SJCRH30 (cell line): Measurements from ENCODE around the gene COX19. TPM values are rescaled to one million over a fixed set of nuclear protein-coding genes. Genes with fewer than 3 reads are reported as not detected.

ENCODE experiments used
- DNase-seq, 2 experiments: peaks; one replicate each; pipeline ENCODE4 v3.0.0-alpha.2; 2015 to 2020
- H3K27ac ChIP-seq: fragments of 250-450 bp; sonication (Bioruptor Pico); 2 replicates; pipeline ENCODE4 v1.5.1; 2020; ENCODE audit warnings: mild to moderate bottlenecking, moderate library complexity
- H3K27me3 ChIP-seq: fragments of 250-450 bp; sonication (Bioruptor Pico); 2 replicates; pipeline ENCODE4 v1.5.1; 2020; ENCODE audit warnings: mild to moderate bottlenecking, moderate library complexity
- H3K36me3 ChIP-seq: fragments of 250-450 bp; sonication (Bioruptor Pico); 2 replicates; pipeline ENCODE4 v1.5.1; 2020; ENCODE audit warnings: mild to moderate bottlenecking, moderate library complexity
- H3K4me1 ChIP-seq: fragments of 250-450 bp; sonication (Bioruptor Pico); 2 replicates; pipeline ENCODE4 v1.5.1; 2020; ENCODE audit warnings: mild to moderate bottlenecking, moderate library complexity
- H3K4me3 ChIP-seq: fragments of 250-450 bp; sonication (Bioruptor Pico); 2 replicates; pipeline ENCODE4 v1.5.1; 2020; ENCODE audit warnings: mild to moderate bottlenecking, moderate library complexity
- H3K9me3 ChIP-seq: fragments of 250-450 bp; sonication (Bioruptor Pico); replicated peaks from 2 replicates; pipeline ENCODE4 v1.5.1; 2020; ENCODE audit warnings: mild to moderate bottlenecking, moderate library complexity
- total RNA-seq: library from RNA; depleted of rRNA; stranded (reverse); fragments of >200 nt; shearing (Covaris generic); gene quantifications from 2 replicates; pipeline ENCODE4 v1.2.3, GENCODE V29; 2014

COX19 gene
- total RNA-seq, 1 experiment from 2014 or later: 8.6 TPM

DNA sequence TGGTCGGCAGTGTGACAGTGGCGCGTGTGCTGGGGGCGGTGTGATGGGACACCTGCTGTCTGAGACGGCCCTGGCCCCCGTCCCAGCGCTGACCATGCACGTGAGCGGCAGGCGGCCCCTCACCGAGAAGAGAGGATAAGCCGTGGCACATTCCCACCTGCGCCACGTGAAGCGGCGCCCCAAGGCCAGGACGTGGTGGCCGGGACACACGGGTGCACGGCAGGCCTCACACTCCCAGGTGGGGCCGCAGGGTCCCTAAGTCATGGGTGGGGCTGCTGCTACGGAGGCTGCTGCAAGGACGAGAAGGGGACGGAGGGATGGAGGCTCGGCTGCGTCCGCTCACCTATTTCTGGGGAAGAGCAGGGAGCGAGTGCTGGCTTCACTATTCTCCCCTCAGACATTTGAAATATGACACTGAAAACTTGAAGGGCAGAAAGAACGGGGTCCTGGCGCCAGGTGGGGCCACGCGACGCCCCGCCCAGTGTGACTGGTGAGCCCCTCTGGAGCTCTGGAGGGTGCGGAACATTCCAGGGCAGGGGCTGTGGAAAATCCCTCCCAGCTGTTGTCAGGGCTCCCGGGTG, 15.1 kb upstream of the COX19 start:
- Histone ChIP-seq H3K36me3 (no peaks in the 10 kb centered on the region), H3K4me3 (no peak overlapping the region), H3K27me3 (no peaks in the 10 kb centered on the region), H3K9me3 (no peaks in the 10 kb centered on the region), H3K27ac (no peak overlapping the region), H3K4me1 (no peaks in the 10 kb centered on the region; the same call in 1 of the 2 replicates)
- DNase-seq: no peak

DNA sequence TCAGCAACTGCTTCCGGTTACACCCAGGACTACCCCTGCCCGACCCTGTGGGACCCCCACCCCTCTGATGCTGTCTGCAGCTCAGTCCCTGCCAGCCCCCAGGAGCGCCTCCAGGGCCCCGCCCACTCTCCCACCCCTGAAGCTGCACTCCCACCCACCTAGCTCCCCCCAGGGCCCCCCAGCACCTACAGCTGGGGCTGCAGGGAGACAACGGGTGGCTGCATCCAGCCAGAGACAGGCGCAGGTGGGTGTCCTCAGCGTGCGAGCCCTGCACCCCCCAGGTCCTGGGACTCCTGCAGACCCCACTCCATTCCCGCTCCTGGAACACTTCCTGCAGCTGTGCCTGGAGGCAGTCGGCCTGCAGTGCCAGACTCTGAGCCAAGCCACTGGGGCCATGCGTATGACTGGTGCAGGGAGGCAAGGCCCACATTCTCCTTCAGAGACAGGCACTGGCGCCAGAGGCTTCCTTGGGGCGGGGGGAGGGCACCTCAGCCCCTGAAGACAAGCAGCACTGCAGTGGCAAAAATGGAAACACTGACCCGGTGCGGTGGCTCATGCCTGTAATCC, 13.7 kb upstream of the COX19 start:
- H3K9me3 ChIP-seq: no peaks in the 10 kb centered on the region
- no peaks in the 10 kb centered on the region for H3K36me3 ChIP-seq
- H3K27ac ChIP-seq: no peak overlapping the region
- H3K4me1 ChIP-seq: no peaks in the 10 kb centered on the region; the same call in 1 of the 2 replicates
- no peak overlapping the region for H3K4me3 ChIP-seq
- no peak for DNase-seq
- no peaks in the 10 kb centered on the region for H3K27me3 ChIP-seq

DNA sequence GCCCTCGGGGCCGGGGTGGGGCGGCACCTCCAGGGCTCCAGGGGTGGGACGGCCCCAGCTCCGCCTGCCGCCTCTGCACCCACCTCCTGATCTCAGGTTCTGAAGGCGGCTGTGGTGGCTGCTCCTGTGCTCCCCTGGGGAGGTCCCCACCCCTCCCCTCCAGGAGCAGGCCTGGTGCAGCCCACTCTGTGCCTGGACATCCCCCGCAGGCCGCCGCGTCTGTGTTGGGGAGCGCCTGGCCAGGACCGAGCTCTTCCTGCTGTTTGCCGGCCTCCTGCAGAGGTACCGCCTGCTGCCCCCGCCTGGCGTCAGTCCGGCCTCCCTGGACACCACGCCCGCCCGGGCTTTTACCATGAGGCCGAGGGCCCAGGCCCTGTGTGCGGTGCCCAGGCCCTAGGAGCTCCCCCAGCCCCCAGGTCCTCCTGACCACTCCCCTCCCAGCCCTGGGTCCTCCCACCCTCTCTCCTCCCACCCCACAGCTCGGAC, 13.1 kb upstream of the COX19 start:
- peak; percentile 34 to 38 for DNase-seq
- no peaks in the 10 kb centered on the region; the same call in 1 of the 2 replicates for H3K4me1 ChIP-seq
- peak overlapping the region; percentile 12; the same call in 1 of the 2 replicates for H3K4me3 ChIP-seq

DNA sequence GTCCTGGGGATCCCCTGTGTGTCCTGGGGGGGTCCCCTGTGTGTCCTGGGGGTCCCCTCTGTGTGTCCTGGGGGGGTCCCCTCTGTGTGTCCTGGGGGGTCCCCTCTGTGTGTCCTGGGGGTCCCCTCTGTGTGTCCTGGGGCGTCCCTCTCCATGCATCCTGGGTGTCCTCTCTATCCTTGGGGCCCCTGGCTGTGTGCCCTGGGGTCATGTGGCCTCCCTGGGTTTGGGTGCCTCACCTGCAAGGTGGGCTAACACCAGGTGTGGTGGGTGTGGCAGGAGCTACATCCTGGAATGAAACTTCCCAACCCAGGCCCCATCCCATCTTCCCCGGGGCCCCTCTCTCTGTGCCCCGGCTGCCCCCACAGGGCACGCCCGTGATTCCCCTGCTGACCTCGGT, 12.6 kb upstream of the COX19 start:
- Histone ChIP-seq H3K4me1 (no peaks in the 10 kb centered on the region; the same call in 1 of the 2 replicates), H3K9me3 (no peaks in the 10 kb centered on the region), H3K27ac (no peak overlapping the region), H3K36me3 (no peaks in the 10 kb centered on the region), H3K4me3 (no peak overlapping the region), H3K27me3 (peaks cover 5% of the 10 kb centered on the region; the same call in 1 of the 2 replicates)
- DNase-seq: no peak

More for the DNA sequence above, 13.1 kb upstream of the COX19 start:
- no peak overlapping the region for H3K27ac ChIP-seq
- H3K36me3 ChIP-seq: no peaks in the 10 kb centered on the region
- H3K9me3 ChIP-seq: no peaks in the 10 kb centered on the region
- H3K27me3 ChIP-seq: peaks cover under 1% of the 10 kb centered on the region; the same call in 1 of the 2 replicates

DNA sequence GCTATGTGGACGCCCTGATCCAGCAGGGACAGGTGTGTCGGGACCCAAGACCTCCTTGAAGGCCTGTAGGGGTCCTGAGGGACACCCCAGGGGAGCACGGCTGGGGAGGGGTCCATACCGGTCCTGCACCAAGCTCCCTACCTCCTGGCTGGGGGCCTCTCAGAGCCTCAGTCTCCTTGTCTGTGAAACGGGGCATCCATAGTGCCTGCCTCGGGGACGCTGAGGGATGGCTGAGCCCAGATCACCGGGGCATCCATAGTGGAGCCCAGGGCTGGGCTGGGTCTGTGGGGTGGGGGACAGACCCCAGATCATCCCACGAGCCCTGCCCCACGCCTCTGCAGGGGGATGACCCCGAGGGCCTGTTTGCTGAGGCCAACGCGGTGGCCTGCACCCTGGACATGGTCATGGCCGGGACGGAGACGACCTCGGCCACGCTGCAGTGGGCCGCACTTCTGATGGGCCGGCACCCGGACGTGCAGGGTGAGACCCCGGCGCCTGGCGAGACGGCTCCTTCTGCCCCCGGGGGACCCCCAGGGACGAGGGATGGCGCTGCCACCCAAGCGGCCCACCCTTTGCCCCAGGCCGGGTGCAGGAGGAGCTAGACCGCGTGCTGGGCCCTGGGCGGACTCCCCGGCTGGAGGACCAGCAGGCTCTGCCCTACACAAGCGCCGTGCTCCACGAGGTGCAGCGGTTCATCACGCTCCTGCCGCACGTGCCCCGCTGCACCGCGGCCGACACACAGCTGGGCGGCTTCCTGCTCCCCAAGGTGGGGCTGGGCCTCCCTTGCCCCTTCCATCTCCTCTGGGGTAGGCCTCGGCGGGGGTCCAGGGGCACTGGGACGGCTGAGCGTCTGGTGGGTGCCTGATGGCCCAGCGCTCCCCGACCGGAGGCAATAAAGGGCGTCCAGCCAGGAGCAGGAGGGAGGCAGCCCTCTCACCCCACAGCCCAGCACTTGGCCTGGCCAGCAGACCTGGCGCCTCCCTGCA, 11.7 kb upstream of the COX19 start:
- Histone ChIP-seq H3K27ac (no peak overlapping the region), H3K36me3 (no peaks in the 10 kb centered on the region), H3K9me3 (no peaks in the 10 kb centered on the region), H3K4me3 (no peak overlapping the region; the same call in 1 of the 2 replicates), H3K4me1 (peaks cover 6% of the 10 kb centered on the region), H3K27me3 (peaks cover 5% of the 10 kb centered on the region; the same call in 1 of the 2 replicates)
- DNase-seq: no peak

DNA sequence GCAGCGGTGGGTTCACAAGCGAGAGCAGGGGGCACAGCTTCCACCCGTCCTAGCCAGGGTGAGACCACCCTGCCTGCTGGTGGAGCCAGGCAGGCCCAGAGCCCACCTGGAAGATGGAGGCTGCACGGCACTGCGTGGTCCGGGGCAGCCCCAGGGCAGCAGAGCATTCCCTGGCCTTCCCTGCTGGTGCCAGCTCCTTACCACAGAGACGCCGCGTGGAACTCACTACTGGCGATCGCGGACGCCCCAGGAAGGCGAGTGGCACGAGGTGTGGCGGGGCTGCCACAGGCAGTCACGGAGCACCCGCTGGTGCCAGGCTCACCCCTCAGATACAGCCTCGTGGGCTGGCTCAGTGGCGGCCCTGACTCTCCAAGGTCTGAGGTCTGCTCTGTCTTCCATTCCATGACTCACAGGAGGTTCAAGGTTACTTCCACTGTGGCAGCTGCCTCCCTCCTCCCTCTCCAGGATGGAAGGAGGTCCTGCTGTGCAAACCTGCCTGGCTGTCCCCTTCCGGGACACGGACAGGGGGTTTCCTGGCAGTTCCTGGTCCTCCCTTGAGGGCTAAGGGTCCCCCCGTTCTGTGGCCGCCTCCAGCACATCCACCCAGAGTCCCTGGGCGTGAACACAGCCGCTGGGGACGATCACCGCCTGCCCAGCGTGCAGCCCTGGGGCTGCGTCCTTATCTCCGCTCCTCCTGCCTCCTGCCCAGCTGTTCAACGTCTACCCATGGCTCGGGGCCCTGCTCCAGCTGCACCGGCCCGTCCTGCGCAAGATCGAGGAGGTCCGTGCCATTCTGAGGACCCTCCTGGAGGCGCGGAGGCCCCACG, 10.8 kb upstream of the COX19 start:
- no peaks in the 10 kb centered on the region for H3K36me3 ChIP-seq
- H3K27me3 ChIP-seq: peaks cover 5% of the 10 kb centered on the region; the same call in 1 of the 2 replicates
- peak overlapping the region; percentile 37 for H3K4me3 ChIP-seq
- H3K9me3 ChIP-seq: no peaks in the 10 kb centered on the region
- DNase-seq: peak; percentile 46 to 61
- peaks cover 6% of the 10 kb centered on the region for H3K4me1 ChIP-seq
- H3K27ac ChIP-seq: no peak overlapping the region

DNA sequence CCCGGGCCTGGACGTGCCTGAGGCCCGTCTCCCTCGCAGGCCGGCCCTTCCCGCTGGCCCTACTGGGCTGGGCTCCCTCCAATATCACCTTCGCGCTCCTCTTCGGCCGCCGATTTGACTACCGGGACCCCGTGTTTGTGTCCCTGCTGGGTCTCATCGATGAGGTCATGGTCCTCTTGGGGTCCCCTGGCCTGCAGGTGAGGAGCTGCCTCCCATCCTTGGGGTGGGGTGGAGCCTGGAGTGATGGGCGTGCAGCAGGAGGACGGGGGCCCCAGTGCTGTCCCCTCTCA, 9.7 kb upstream of the COX19 start:
- no peaks in the 10 kb centered on the region for H3K9me3 ChIP-seq
- DNase-seq: no peak
- H3K4me1 ChIP-seq: peaks cover 6% of the 10 kb centered on the region
- peaks cover 5% of the 10 kb centered on the region; the same call in 1 of the 2 replicates for H3K27me3 ChIP-seq
- H3K27ac ChIP-seq: no peak overlapping the region
- no peaks in the 10 kb centered on the region for H3K36me3 ChIP-seq
- H3K4me3 ChIP-seq: no peak overlapping the region

DNA sequence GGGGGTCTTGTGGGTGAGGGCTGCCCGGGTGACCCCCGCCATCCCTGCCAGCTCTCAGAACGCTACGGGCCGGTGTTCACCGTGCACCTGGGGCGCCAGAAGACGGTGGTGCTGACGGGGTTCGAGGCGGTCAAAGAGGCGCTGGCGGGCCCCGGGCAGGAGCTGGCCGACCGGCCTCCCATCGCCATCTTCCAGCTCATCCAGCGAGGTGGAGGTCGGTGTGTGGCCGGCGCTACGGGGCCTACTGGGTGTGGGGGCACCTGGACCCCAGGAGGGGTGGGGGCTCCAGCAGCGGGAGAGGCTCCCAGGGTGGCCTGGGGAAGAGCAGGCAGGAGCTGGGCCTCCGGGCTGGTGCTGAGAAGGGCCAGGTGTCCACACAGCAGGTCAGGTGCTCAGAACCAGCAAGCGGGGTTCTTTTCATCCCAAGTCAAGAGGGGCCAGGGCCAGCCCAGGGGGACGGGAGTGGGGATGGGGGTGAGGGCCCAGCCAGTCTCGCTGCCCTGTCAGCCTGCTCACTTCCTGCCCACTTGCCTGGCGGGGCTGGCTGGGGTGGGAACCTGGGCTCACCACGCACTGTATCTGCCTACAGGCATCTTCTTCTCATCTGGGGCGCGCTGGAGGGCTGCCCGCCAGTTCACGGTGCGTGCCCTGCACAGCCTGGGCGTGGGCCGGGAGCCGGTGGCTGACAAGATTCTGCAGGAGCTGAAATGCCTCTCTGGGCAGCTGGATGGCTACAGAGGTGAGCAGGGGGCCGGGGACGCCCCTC, 9.2 kb upstream of the COX19 start:
- H3K27me3 ChIP-seq: peaks cover 5% of the 10 kb centered on the region; the same call in 1 of the 2 replicates
- peaks cover 6% of the 10 kb centered on the region for H3K4me1 ChIP-seq
- no peak for DNase-seq

DNA sequence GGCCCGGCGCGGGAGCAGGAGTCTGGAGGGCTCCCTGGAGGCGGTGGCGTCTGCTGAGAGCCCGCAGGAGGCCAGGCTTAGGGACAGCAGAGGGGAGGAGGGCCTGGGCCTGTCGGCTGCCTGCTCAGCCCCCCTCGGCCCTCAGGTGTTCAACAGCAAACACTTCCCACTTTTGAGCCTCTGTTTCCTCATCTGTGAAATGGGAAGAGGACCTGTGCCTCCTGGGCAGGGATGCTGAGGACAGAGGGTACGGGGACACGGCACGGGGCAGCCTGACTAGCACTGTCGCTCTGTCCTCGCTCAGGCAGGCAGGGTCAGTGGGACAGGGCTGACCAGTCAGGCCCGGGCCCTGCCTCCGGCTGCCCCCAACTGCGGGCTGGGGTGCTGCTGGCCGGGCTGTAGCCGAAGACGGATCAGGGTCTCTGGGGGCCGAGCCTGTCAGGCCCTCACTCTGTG, 8.3 kb upstream of the COX19 start:
- peaks cover 6% of the 10 kb centered on the region for H3K4me1 ChIP-seq
- no peaks in the 10 kb centered on the region for H3K9me3 ChIP-seq
- no peak for DNase-seq
- H3K36me3 ChIP-seq: no peaks in the 10 kb centered on the region
- H3K4me3 ChIP-seq: no peak overlapping the region
- H3K27ac ChIP-seq: no peak overlapping the region
- H3K27me3 ChIP-seq: peaks cover 5% of the 10 kb centered on the region; the same call in 1 of the 2 replicates

More for the DNA sequence above, 9.2 kb upstream of the COX19 start:
- Histone ChIP-seq H3K4me3 (no peak overlapping the region), H3K9me3 (no peaks in the 10 kb centered on the region), H3K27ac (no peak overlapping the region), H3K36me3 (no peaks in the 10 kb centered on the region)

DNA sequence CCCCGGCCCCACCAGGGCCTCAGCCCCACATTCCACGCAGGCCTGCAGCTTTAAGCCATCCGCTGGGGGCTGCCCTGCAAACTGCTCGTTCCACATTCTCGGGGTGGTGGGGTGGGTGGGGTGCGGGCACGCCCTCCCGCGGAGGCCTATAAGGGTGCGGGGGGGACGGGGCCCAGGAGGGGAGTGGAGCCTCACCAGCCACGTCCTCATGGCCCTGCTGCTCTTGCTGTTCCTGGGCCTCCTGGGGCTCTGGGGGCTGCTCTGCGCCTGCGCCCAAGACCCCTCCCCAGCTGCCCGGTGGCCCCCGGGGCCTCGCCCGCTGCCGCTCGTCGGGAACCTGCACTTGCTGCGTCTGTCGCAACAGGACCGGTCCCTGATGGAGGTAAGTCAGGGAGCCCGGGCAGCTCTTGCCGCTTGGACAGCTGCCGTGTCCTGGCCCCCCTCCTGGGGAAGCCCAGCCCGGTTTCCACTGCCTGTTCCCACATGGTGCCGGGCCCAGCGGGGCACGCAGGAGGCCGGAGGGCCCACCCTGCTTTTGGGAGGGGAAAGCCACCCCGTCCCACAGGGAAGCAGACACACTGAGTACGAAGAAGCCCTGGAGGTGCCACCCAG, 7.8 kb upstream of the COX19 start, which contains the start of gene CYP2W1:
Gene CYP2W1 (plus strand): TSS at position 178 of the 612 bp plus-strand sequence. CDS start 31 bp downstream, at position 209.
- peaks cover 5% of the 10 kb centered on the region; the same call in 1 of the 2 replicates for H3K27me3 ChIP-seq
- no peaks in the 10 kb centered on the region for H3K9me3 ChIP-seq
- H3K4me1 ChIP-seq: peaks cover 6% of the 10 kb centered on the region
- no peak for DNase-seq
- no peak within 1 kb of the TSS for H3K27ac ChIP-seq
- H3K4me3 ChIP-seq: no peak within 1 kb of the TSS
- no peaks in the 10 kb centered on the region for H3K36me3 ChIP-seq

DNA sequence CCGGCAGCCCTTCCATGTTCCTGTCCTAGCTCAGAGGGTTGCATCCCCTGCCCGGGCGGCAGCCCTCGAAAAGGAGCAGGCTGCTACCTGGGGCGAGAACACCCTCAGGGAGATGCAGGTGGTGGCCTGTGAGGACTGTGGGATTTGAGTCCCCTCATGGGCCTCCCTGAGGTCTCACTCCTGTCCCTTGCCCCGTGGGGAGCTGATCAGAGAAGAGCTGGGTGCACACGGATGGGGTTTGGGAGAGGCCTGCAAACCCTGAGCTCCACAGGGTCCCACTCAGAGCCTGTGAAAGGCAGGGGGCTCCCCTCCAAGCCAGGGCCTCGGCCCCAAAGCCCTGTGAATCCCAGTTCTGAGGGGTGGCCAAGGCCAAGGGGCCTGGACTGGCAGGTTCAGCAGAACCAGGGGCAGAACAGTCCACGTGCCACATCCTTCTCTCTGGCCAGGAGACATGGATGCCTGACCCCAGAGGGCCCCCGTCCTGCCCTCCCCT, 7.2 kb upstream of the COX19 start:
- peaks cover 5% of the 10 kb centered on the region; the same call in 1 of the 2 replicates for H3K27me3 ChIP-seq
- H3K9me3 ChIP-seq: no peaks in the 10 kb centered on the region
- no peak overlapping the region for H3K27ac ChIP-seq
- no peaks in the 10 kb centered on the region for H3K36me3 ChIP-seq
- H3K4me1 ChIP-seq: peaks cover 6% of the 10 kb centered on the region
- H3K4me3 ChIP-seq: no peak overlapping the region
- DNase-seq: no peak

DNA sequence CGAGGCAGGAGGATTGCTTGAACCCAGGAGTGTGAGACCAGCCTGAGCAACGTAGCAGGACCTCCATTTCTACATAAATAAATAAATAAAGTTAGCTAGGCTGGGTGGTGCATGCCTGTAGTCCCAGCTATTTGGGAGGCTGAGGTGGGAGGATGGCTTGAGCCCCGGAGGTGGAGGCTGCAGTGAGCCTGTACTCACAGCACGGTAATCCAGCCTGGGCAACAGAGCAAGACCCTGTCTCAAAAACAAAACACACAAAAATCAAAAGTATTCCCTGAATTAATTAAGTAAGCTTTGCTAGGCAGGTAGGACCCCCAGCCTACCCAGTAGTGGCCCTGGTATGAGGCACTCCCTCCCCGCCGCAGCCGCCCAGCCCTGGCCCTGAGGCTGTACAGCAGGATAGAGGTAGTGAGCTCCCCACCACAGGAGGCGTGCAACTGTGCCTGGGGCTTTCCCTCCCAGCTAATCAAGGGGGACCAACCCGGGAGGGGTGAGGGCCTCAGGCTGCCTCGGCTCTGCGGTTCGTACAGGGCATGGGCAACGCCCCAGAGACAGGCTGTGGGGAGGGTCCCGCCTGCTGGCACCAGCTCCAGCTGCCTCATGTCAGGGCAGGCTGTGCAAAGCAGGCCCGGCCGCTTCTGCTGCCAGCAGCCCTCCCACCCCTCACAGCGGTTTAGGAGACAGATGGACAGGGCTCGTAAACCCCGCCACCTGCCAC, 6.6 kb upstream of the COX19 start:
- Histone ChIP-seq H3K9me3 (no peaks in the 10 kb centered on the region), H3K27me3 (peaks cover 5% of the 10 kb centered on the region; the same call in 1 of the 2 replicates), H3K36me3 (no peaks in the 10 kb centered on the region), H3K27ac (no peak overlapping the region), H3K4me3 (no peak overlapping the region), H3K4me1 (peaks cover 6% of the 10 kb centered on the region)
- DNase-seq: peak; percentile 64
